OCI-LY3 (cell line): ENCODE results near the gene MFN2.

Experiments used
- CTCF ChIP-seq: fragments of 200-600, 300-600 bp; sonication (generic); IDR thresholded peaks from 2 replicates; pipeline ENCODE4 v1.5.1; 2014; ENCODE audit warnings: antibody characterized with exemption, low read length, low read depth
- EZH2phosphoT487 ChIP-seq: fragments of 200-600 bp; shearing (Covaris generic); IDR thresholded peaks from 2 replicates; pipeline ENCODE4 v1.6.1; 2018; ENCODE audit warnings: antibody characterized with exemption, mixed run types, low read depth

DNA sequence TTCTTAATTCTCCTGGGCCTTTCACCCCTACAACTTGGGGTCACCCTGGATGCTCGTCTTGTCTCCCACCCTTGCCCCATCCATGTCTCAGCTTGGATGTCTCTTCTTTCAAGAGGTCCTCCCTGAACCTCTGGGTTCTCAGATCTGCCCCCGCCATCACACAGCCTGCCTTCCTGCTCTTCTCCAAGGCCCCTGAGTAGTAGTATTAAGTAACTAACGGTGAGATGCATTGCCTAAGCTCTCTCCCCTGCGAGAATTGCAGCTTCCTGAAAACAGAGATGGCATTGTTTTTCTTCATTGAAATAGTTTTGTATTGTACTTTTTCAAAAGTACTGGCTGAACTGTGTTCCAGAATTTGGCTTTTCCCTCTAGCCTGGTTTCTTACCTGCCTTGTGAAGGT lies 55.1 kb downstream of the MFN2 start:
- TF ChIP-seq CTCF (no peak), EZH2phosphoT487 (no peak)
